Neuron (in vitro differentiated cells): ENCODE measurements around the gene CDC26.
"Not testable (repeated sequence)": the region's sequence is repeated elsewhere in the genome, so short reads cannot be mapped to it uniquely, and the experiment has no call there.

Experiments
- H2AFZ ChIP-seq: one replicate; pipeline ENCODE4 v1.6.1; 2013; ENCODE audit warnings: low read depth, mild to moderate bottlenecking, inconsistent platforms, low read length, moderate library complexity
- H3K27me3 ChIP-seq: one replicate; pipeline ENCODE4 v1.6.1; 2013; ENCODE audit warnings: low read length; ENCODE audit not compliant: insufficient read depth
- H3K36me3 ChIP-seq: one replicate; pipeline ENCODE4 v1.6.1; 2013; ENCODE audit warnings: low read length; ENCODE audit not compliant: insufficient read depth
- H3K4me1 ChIP-seq: one replicate; pipeline ENCODE4 v1.6.1; 2013; ENCODE audit warnings: low read length; ENCODE audit not compliant: insufficient read depth
- H3K4me3 ChIP-seq: 2 replicates; pipeline ENCODE4 v1.5.1; 2013; ENCODE audit warnings: mild to moderate bottlenecking, low read length, moderate library complexity
- H3K9me3 ChIP-seq: one replicate; pipeline ENCODE4 v1.6.1; 2013; ENCODE audit warnings: low read length

Gene CDC26

GRCh38 chr9:113302792-113303418, 27.5 kb upstream of the CDC26 start, which contains the start of gene RNF183:
RNF183 (minus strand) TSS chr9:113303376; CDS start chr9:113298184, 5,192 bp downstream.
- Histone ChIP-seq H3K4me3 (no peak within 1 kb of the TSS), H3K4me1 (no peaks in the 10 kb centered on the region), H2AFZ (no peak within 1 kb of the TSS), H3K36me3 (no peaks in the 10 kb centered on the region), H3K27me3 (no peaks in the 10 kb centered on the region), H3K9me3 (no peaks in the 10 kb centered on the region)

DNA sequence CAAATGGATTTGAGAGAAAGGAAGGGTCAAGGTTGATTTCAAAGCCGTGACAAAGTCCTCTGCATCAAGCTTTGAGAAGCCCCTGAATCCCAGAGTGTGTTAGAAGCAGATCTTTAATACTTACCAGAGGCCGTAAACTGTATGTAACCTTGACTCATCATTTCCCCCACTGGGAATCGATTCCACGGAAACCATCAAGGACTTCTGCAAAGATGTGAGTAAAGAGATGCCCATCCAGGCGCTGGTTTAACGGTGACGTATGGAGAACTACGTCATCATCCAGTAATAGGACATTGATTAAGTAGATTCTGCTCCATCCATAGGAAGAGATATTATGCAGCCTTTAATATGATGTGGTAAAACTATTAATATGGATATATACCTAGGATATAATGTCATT, 26.2 kb upstream of the CDC26 start:
- no peaks in the 10 kb centered on the region for H3K4me1 ChIP-seq
- H2AFZ ChIP-seq, result no peak overlapping the region
- no peaks in the 10 kb centered on the region for H3K9me3 ChIP-seq
- no peaks in the 10 kb centered on the region for H3K27me3 ChIP-seq
- H3K36me3 ChIP-seq, result no peaks in the 10 kb centered on the region
- no peak overlapping the region for H3K4me3 ChIP-seq

GRCh38 chr9:113299800-113300292, 24.5 kb upstream of the CDC26 start:
- Histone ChIP-seq H3K27me3 (no peaks in the 10 kb centered on the region), H3K36me3 (no peaks in the 10 kb centered on the region)

GRCh38 chr9:113298924-113299770, 23.8 kb upstream of the CDC26 start:
- Histone ChIP-seq H3K9me3 (no peaks in the 10 kb centered on the region), H2AFZ (no peak overlapping the region), H3K27me3 (no peaks in the 10 kb centered on the region), H3K4me3 (no peak overlapping the region), H3K4me1 (no peaks in the 10 kb centered on the region), H3K36me3 (peaks cover 2% of the 10 kb centered on the region)

More at GRCh38 chr9:113299800-113300292, 24.5 kb upstream of the CDC26 start:
- Histone ChIP-seq H3K4me3 (no peak overlapping the region), H3K9me3 (no peaks in the 10 kb centered on the region), H2AFZ (no peak overlapping the region), H3K4me1 (no peaks in the 10 kb centered on the region)

GRCh38 chr9:113298311-113298710, 22.9 kb upstream of the CDC26 start:
- Histone ChIP-seq H3K4me1 (no peaks in the 10 kb centered on the region), H2AFZ (no peak overlapping the region), H3K4me3 (no peak overlapping the region), H3K36me3 (peaks cover 8% of the 10 kb centered on the region), H3K27me3 (no peaks in the 10 kb centered on the region), H3K9me3 (no peaks in the 10 kb centered on the region)

- H3K27me3 ChIP-seq, result no peaks in the 10 kb centered on the region
- peaks cover 21% of the 10 kb centered on the region for H3K36me3 ChIP-seq
- no peak overlapping the region for H3K4me3 ChIP-seq
- H3K9me3 ChIP-seq, result no peaks in the 10 kb centered on the region
- no peak overlapping the region for H2AFZ ChIP-seq
- no peaks in the 10 kb centered on the region for H3K4me1 ChIP-seq
Measured at GRCh38 chr9:113296796-113297558, 21.6 kb upstream of the CDC26 start.

DNA sequence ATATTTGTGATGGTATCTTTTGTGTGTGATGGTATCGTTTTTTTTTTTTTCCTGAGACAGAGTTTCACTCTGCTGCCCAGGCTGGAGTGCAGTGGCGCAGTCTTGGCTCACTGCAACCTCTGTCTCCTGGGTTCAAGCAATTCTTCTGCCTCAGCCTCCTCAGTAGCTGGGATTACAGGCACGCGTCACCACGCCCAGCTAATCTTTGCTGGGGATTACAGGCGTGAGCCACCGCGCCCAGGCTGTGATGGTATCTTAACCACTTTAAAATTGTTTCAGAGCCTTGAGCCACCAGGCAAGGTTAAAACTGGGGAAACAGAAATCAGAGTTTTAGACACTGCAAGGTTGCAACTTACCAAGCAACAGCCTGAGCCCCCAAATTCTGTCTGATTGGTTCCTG, 20.9 kb upstream of the CDC26 start:
- H2AFZ ChIP-seq, H3K27me3 ChIP-seq, H3K9me3 ChIP-seq, H3K4me1 ChIP-seq, H3K4me3 ChIP-seq: not testable (repeated sequence)
- peaks cover 29% of the 10 kb centered on the region for H3K36me3 ChIP-seq

- Histone ChIP-seq H3K27me3 (no peaks in the 10 kb centered on the region), H3K4me1 (no peaks in the 10 kb centered on the region), H3K9me3 (no peaks in the 10 kb centered on the region), H3K4me3 (no peak overlapping the region), H2AFZ (no peak overlapping the region), H3K36me3 (peaks cover 54% of the 10 kb centered on the region)
Measured at GRCh38 chr9:113293285-113293878, 18.0 kb upstream of the CDC26 start.

GRCh38 chr9:113290052-113290607, 14.8 kb upstream of the CDC26 start:
- Histone ChIP-seq H3K36me3 (peaks cover 80% of the 10 kb centered on the region), H2AFZ (no peak overlapping the region), H3K9me3 (no peaks in the 10 kb centered on the region), H3K4me3 (no peak overlapping the region), H3K27me3 (no peaks in the 10 kb centered on the region), H3K4me1 (no peaks in the 10 kb centered on the region)

- H2AFZ ChIP-seq, result no peak overlapping the region
- no peaks in the 10 kb centered on the region for H3K27me3 ChIP-seq
- H3K4me3 ChIP-seq, result no peak overlapping the region
- no peaks in the 10 kb centered on the region for H3K9me3 ChIP-seq
- H3K4me1 ChIP-seq, result no peaks in the 10 kb centered on the region
- peaks cover 88% of the 10 kb centered on the region for H3K36me3 ChIP-seq
Measured at GRCh38 chr9:113289091-113289490, 13.7 kb upstream of the CDC26 start.

- Histone ChIP-seq H3K36me3 (peaks cover 84% of the 10 kb centered on the region), H3K4me3 (no peak overlapping the region), H3K9me3 (no peaks in the 10 kb centered on the region)
Measured at GRCh38 chr9:113281356-113281755, 6.0 kb upstream of the CDC26 start.

GRCh38 chr9:113278840-113279239, 3.5 kb upstream of the CDC26 start:
- H2AFZ ChIP-seq, result no peak overlapping the region
- peaks cover 14% of the 10 kb centered on the region for H3K4me1 ChIP-seq
- H3K36me3 ChIP-seq, result peaks cover 64% of the 10 kb centered on the region
- H3K9me3 ChIP-seq, result no peaks in the 10 kb centered on the region
- no peaks in the 10 kb centered on the region for H3K27me3 ChIP-seq
- no peak overlapping the region for H3K4me3 ChIP-seq

More at GRCh38 chr9:113281356-113281755, 6.0 kb upstream of the CDC26 start:
- no peaks in the 10 kb centered on the region for H3K27me3 ChIP-seq
- H3K4me1 ChIP-seq, result peaks cover 2% of the 10 kb centered on the region
- H2AFZ ChIP-seq, result no peak overlapping the region
